Activated CD8-positive, alpha-beta memory T cell treated with anti-CD3 and anti-CD28 coated beads for 4 hours (primary cell): Measurements from ENCODE around the gene BCKDK.

ENCODE experiments used
- DNase-seq, 2 donors: peaks; one replicate each; pipeline ENCODE4 v3.0.0-alpha.2; 2020; ENCODE audit warnings: low read depth in 2 of 2

Gene BCKDK

DNA sequence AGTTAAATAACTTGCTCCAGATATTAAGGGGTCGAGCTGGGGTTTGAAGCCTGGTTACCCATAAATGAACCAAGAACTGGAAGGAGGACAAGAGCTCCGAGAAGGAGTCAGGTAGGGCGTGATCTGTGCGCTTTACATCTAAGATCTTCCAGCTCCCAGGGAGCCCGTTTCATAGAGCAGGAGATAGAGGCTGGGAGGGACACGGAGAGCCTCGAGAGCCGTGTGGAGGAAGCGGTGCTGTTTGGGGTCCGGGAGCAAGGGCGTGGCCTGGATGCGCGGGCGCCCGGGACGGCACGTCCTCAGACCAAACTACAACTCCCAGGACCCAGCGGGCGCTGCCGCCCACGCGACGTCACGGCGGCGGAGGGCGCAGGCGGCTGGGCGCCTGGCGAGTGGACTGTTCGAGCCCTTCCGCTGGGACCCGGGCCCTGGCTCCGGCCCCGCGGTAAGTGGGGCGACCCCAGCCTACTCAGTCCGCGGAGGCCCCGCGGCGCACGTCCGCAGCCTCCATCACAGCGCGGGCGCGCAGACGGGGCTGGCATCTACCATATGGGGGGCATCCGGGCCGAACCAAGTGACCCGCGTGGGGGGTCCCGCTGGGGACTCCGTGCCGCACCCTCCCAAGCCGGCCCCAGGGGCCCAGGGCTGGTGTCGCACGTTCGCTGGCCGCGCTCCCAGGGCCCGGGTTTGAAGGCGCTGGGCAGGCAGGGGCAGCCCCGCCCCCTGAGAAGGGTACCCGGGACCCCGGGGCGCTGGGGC is at the start of gene BCKDK:
TSS of gene BCKDK (plus strand) at position 352 of the 759 bp plus-strand sequence. CDS start 838 bp downstream, outside the sequence.
- DNase-seq, result peak; percentile 31 to 39

DNA sequence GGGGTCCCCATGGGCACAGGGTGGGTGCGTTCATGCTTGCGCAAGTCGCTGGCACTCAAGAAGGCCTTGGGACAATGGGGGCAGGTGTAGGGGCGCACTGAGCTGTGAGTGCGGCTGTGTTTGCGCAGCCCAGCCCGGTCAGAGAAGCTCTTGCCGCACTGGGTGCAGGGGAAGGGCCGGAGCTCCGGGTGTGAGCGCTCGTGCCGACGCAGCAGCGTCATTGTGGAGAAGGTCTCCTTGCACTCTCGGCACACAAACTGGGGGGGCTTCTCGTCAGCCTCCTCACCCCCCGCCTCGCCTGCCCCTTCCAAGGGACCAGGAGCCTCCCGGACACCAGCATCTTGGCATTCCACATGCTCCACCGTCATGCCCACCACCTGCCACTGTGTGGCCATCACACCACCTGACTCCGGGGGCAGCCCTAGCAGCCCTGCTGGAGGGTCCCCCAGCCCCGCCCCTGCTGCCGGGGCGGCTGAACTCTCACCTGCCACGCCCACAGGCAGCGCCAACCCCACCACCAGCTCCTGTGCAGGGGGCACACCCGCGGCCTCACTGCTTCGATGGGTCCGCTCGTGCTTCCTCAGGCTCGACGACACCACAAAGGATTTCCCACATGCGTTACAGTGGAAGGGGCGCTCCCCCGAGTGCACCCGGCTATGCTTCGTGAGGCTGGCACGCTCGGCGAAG is 46.9 kb upstream of the BCKDK start:
- DNase-seq, result no peak

DNA sequence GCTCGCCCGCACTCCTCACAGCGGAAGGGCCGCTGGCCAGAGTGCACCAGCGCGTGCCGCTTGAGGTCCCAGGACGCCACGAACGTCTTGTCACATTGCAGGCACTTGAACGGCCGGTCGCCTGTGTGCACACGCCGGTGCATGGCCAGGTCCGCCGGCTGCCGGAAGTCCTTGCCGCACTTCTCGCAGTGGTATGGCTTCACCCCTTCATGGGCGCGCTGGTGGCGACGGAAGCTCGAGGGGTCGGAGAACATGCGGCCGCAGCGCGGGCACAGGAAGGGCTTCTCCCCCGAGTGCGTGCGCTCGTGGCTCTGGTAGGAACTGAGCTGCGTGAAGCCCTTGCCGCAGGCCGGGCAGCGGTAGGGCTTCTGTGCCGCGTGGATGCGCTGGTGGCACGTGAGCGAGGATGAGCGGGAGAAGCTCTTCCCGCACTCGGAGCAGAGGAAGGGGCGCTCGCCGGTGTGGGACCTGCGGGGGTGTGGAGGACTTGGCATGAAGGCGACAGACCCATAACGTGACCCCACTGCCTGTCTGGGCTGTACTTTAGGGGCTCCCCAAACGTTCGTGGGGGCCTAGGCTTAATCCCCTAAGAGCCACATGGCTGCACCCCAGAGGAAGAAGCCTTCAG is 46.3 kb upstream of the BCKDK start:
- DNase-seq, result no peak

DNA sequence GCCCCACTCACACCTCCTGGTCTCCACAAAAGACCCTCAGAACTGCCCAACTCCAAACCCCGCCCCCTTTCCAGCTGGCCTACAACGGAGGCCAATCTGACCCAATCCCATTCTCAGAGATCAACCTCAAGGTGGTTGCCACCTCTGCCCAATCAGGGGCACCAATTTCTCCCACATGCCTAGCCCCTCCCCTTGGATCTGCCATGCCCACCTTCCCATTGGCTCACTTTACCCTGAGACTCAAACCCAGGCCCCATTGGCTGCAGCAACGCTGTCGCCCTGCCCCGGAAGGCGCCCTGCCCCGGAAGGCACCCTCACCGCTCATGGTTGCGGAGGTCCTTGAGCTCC is 44.7 kb upstream of the BCKDK start:
- no peak for DNase-seq

DNA sequence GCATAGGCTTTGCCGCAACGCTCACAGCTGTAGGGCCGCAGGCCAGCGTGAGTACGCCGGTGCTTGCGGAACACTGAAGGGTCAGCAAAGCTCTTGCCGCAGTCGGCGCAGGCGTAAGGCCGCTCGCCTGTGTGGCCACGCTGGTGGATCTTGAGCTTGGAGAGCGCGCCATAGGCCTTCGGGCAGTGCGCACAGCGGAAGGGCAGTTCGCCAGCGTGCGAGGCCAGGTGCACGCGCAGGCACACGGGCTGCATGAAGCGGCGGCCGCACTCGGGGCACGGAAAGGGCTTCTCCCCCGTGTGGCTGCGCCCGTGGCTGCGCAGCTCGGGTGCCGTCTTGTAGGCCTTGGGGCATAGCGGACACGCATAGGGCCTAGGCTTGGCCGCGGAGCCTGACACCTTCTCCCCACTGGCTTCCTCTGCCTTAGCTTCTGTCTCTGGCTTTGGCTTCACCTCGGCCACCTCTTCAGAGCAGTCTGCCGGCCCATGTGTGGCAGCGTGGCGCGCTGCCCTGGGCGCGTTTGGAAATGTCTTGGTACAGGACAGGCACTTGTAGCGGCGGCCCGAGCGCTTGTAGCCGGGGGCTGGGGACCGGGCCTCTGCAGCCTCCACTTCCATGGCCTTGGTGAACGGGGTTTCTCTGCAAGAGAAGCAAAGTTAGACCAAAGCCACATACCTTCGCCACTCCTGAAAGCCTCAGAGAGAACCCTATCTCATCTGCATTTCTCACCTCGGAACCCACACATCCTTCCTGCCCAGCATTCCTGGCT is 44.2 kb upstream of the BCKDK start:
- DNase-seq, result no peak

- DNase-seq, result no peak
Measured at GRCh38 chr16:31064882-31065461, 43.2 kb upstream of the BCKDK start.

GRCh38 chr16:31067342-31067741 is 40.8 kb upstream of the BCKDK start:
- DNase-seq, result no peak

DNA sequence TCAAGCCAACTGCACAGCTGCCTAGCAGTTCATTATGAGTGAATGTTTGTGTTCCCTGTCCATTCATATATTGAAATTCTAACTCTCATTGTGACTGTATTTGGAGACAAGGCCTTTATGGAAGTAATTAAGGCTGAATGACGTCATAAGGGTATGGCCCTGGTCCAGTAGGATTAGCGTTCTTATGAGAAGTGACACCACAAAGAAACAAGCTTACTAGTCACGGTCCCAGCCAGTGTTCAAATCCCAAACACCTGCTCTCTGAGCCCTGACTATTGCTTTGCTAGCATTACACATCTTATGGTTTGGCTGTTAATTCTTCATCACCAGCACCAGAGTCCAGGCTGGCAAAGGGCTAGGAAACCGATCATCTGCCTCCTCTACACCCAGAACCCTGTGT is 36.3 kb upstream of the BCKDK start:
- DNase-seq, result no peak

GRCh38 chr16:31072540-31073141 is 35.5 kb upstream of the BCKDK start:
- no peak for DNase-seq

DNA sequence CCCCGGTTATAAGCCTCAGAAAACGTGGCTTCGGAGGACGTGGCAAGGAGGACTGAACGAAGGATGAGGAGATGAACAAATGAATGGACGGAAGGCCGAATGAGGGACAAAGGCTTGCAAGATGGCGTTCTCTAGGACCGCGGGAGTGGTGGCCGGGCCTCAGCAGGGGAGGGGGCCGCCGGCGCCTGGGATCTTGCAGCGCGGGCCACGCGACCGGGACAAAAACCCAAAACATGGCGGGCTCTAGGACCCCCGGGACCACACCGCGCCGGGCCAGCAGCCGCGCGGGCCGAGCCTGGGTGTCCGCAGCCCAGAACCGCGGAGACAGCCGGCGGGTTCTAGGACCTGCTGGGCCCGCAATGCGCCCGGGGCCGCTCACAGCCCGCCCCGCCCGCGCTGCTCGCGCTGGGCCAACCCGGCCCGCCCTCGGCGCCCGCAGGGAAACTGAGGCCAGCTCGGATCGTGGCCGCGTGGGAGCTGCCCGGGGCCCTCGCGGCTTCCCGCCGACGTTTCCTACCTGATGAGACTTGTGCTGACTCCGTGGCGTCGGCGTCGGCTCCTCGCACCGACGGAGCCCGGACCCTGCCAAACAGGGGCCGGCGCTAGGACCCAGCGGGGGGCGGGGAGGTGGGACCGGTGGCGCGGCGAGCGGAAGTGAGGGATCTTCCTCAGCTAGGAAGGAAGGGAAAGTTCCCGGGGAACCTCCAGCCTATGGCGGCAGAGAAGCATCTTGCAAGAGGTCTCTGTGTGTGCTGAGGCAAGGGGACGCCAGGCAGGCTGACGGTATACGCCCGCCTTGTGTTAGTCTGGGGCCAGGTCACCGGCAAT is 34.8 kb upstream of the BCKDK start:
- peak; percentile 69 to 74 for DNase-seq

GRCh38 chr16:31073970-31074813 is 34.0 kb upstream of the BCKDK start, which contains the start of the genes ZNF646 and ZNF668:
ZNF646 (plus strand) TSS chr16:31074422; CDS start chr16:31076325, 1,903 bp downstream.
ZNF668 (minus strand) TSS chr16:31074240; CDS start chr16:31064459, 9,781 bp downstream.
- DNase-seq, result peak; percentile 96 to 99

GRCh38 chr16:31074814-31075183 is 33.4 kb upstream of the BCKDK start:
- DNase-seq, result no peak

DNA sequence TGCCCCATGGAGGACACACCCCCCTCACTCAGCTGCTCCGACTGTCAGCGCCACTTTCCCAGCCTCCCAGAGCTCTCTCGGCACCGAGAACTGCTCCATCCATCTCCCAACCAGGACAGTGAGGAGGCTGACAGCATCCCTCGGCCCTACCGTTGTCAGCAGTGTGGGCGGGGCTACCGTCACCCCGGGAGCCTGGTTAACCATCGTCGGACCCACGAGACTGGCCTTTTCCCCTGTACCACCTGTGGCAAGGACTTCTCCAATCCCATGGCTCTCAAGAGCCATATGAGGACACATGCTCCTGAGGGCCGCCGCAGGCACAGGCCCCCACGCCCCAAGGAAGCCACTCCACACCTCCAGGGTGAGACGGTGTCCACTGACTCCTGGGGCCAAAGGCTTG is 31.9 kb upstream of the BCKDK start:
- no peak for DNase-seq

- no peak for DNase-seq
Measured at GRCh38 chr16:31077024-31077423, 31.2 kb upstream of the BCKDK start.

DNA sequence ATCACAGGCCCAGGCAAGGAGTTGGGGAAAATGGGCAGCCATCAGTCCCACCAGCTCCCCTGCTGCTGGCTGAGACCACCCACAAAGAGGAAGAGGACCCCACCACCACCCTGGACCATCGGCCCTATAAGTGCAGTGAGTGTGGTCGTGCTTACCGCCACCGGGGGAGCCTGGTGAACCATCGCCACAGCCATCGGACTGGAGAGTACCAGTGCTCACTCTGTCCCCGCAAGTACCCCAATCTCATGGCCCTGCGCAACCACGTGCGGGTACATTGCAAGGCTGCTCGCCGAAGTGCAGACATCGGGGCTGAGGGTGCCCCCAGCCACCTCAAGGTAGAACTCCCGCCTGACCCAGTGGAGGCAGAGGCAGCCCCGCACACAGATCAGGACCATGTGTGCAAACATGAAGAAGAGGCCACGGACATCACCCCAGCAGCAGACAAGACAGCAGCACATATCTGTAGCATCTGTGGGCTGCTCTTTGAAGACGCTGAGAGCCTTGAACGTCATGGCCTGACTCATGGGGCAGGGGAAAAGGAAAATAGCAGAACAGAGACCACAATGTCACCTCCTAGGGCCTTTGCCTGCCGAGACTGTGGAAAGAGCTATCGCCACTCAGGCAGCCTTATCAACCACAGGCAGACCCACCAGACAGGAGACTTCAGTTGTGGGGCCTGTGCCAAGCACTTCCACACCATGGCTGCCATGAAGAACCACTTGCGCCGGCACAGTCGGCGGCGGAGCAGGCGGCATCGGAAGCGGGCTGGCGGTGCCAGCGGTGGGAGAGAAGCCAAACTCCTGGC is 30.4 kb upstream of the BCKDK start:
- DNase-seq, result no peak

GRCh38 chr16:31078597-31079341 is 29.4 kb upstream of the BCKDK start:
- DNase-seq, result no peak

GRCh38 chr16:31079342-31079944 is 28.7 kb upstream of the BCKDK start:
- DNase-seq, result no peak
